HG02678 (cell line): ENCODE data around the gene ASTL.
"Not testable (repeated sequence)": the region's sequence is repeated elsewhere in the genome, so short reads cannot be mapped to it uniquely, and the experiment has no call there.

ENCODE experiments used
- ATAC-seq: cut with Tn5 transposase; IDR thresholded peaks from one replicate; pipeline ENCODE4 v1.9.1; 2021; ENCODE audit warnings: mild to moderate bottlenecking, moderate library complexity; ENCODE audit not compliant: unreplicated experiment

The ASTL gene

GRCh38 chr2:96085541-96086355 is 52.6 kb downstream of the ASTL start:
- ATAC-seq, result no peak

GRCh38 chr2:96084858-96085518 is 53.3 kb downstream of the ASTL start:
- not testable (repeated sequence) for ATAC-seq

GRCh38 chr2:96083989-96084857 is 54.1 kb downstream of the ASTL start:
- ATAC-seq, result no peak

GRCh38 chr2:96083064-96083939 is 55.0 kb downstream of the ASTL start:
- ATAC-seq, result no peak

GRCh38 chr2:96082211-96083063 is 55.9 kb downstream of the ASTL start:
- no peak for ATAC-seq

- ATAC-seq, result no peak
Observed at GRCh38 chr2:96081042-96081441, 57.3 kb downstream of the ASTL start.

- no peak for ATAC-seq
Observed at GRCh38 chr2:96075199-96075771, 63.0 kb downstream of the ASTL start.

GRCh38 chr2:96074156-96074555 is 64.1 kb downstream of the ASTL start:
- ATAC-seq, result no peak

GRCh38 chr2:96073170-96073775 is 65.0 kb downstream of the ASTL start:
- ATAC-seq, result no peak
